ENCODE measurements around the gene C17orf107.

DNA sequence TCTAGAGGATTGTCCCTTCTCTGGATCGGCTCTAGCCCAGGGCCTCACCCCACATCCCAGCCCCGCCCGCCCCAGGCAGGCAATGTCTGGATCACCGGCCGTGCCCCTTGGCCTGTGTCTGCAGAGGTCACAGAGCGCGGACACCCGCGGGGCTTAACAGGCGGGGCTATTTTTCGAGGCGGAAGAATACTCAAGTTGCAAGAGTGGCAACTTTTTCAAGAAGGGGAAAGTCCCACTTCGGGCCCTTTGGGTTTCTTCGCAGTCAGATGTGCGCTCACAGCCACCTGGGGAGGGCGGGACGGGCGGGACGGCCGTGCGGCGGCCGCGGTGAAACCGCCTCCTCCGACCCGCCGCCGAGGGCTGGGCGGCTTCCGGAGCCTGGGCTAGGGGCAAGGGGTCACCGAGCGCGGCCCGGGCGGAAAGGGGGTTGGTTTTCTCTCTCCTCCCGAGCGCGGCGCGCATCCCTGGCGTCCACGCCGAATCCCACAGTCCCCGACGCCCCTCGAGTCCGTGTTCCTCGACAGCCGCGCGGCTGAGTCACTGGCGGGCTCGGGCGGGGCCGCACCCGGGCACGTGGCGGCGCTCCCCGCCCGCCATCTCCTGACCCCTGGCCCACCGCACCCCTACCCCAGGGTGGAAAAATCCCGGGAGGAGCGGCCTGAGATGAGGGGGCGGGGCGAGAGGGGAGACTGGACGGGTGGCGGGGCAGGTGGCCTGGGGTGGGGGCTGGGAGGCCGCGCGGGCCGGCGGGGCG, 50.2 kb downstream of the C17orf107 start:
- no peak for TF ChIP-seq EZH2 (IDR thresholded peaks at IDR 0.05; ENCODE audit: insufficient read depth, poor library complexity, severe bottlenecking)
- TF ChIP-seq EZH2phosphoT487 (IDR thresholded peaks at IDR 0.05; ENCODE audit: insufficient read depth, low read depth) = no peak
